Upper lobe of left lung (tissue), 4 donors: ENCODE measurements around the gene SLC18A3.

Experiments used
- CTCF ChIP-seq, 6 experiments: fragments of 450-650 bp in 4 of 6; fragments of 200-600 bp in 2 of 6; sonication (generic) in 2 of 6; IDR thresholded peaks; one replicate each; pipeline ENCODE4 v1.5.1; 2016 to 2019; ENCODE audit warnings: antibody characterized with exemption in 6 of 6
- POLR2A ChIP-seq, 4 donors: fragments of 450-650 bp; IDR thresholded peaks; one replicate each; pipeline ENCODE4 v1.5.1; 2016 to 2017; ENCODE audit warnings: antibody characterized with exemption in 4 of 4, mild to moderate bottlenecking in 2 of 4
- POLR2AphosphoS5 ChIP-seq, 2 donors: sonication (generic); formaldehyde crosslinking; IDR thresholded peaks; one replicate each; pipeline ENCODE4 v1.5.1; 2017; ENCODE audit warnings: antibody characterized with exemption in 2 of 2

GRCh38 chr10:49599546-49599945 is 10.6 kb upstream of the SLC18A3 start:
- TF ChIP-seq CTCF (IDR thresholded peaks at IDR 0.05) = no peak
- TF ChIP-seq POLR2AphosphoS5 (IDR thresholded peaks at IDR 0.05) = no peak
- TF ChIP-seq POLR2A (IDR thresholded peaks at IDR 0.05) = no peak
